Endothelial cell (in vitro differentiated cells): ENCODE data around the gene METTL8. TPM values are rescaled to one million over a fixed set of nuclear protein-coding genes. Genes with fewer than 3 reads are reported as not detected.

Source experiments
- DNase-seq: peaks from one replicate; pipeline ENCODE4 v3.0.0; 2021; ENCODE audit warnings: low spot score
- H3K27ac Mint-ChIP-seq: one replicate; pipeline ENCODE4 v1.8.0; 2021; ENCODE audit warnings: mixed read lengths, inconsistent platforms; ENCODE audit not compliant: unreplicated experiment
- H3K27me3 Mint-ChIP-seq: one replicate; pipeline ENCODE4 v1.8.0; 2021; ENCODE audit warnings: mild to moderate bottlenecking, moderate library complexity, mixed read lengths, inconsistent platforms; ENCODE audit not compliant: unreplicated experiment
- H3K36me3 Mint-ChIP-seq: one replicate; pipeline ENCODE4 v1.8.0; 2021; ENCODE audit warnings: mild to moderate bottlenecking, low read depth, mixed read lengths, inconsistent platforms; ENCODE audit not compliant: unreplicated experiment
- H3K4me1 Mint-ChIP-seq: one replicate; pipeline ENCODE4 v1.8.0; 2021; ENCODE audit warnings: mild to moderate bottlenecking, mixed read lengths, inconsistent platforms; ENCODE audit not compliant: unreplicated experiment
- H3K4me3 Mint-ChIP-seq: one replicate; pipeline ENCODE4 v1.8.0; 2021; ENCODE audit warnings: mild to moderate bottlenecking, mixed read lengths, inconsistent platforms; ENCODE audit not compliant: unreplicated experiment
- H3K9me3 Mint-ChIP-seq: one replicate; pipeline ENCODE4 v1.8.0; 2021; ENCODE audit warnings: mixed read lengths, inconsistent platforms; ENCODE audit not compliant: unreplicated experiment
- total RNA-seq: library from RNA; stranded (reverse); fragmentation: NEBNext Ultra II Directional; extraction: Animal tissue kit (Norgen Biotek cat#: 25700); gene quantifications from one replicate; pipeline ENCODE4 v1.2.1, GENCODE V29; 2021; ENCODE audit not compliant: unreplicated experiment
- TF ChIP-seq, protein P1 (sequence below): fragments of 200-600 bp; sonication (generic); IDR thresholded peaks from one replicate; pipeline ENCODE4 v1.5.0; 2021; ENCODE audit warnings: antibody characterized with exemption; ENCODE audit not compliant: unreplicated experiment

METTL8 gene
- total RNA-seq, 1 donor from 2014 or later, result 18.2 TPM

DNA sequence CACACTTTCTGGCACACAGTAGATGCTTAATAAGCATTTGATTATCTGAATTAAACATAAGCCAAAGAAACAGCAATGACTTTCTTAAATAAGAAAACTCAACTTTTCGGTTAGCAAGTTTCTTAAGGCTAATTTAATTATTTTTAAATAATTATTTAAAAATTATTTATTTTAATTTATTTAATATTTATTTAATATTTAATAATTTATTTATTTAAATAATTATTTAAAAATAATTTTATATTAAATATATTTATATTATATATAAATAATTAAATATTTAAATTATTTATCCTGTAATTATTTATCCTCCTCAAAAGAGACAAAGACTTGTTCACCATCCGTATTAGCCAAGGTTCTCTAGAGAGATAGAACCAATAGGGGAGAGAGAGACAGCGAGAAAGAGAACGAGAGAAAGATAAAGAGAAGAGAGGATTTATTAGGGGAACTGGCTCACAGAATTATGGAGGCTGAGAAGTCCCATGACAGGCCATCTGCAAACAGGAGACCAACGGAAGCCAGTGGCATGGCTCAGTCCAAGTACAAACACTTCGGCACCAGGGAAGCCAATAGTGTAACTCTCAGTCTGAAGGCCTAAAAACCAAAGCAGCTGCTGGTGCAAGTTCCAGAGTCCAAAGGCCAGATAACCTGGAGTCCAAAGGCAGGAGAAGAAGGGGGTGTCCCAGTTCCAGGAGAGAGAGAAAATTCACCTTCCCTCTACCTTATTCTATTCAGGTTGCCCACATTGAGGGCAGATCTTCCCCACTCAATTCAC lies 125.3 kb downstream of the METTL8 start:
- Mint-ChIP-seq H3K4me3 (no peak overlapping the region), H3K4me1 (no peaks in the 10 kb centered on the region), H3K27ac (no peak overlapping the region), H3K27me3 (peaks cover 2% of the 10 kb centered on the region), H3K9me3 (peaks cover 6% of the 10 kb centered on the region), H3K36me3 (peaks cover 10% of the 10 kb centered on the region)
- DNase-seq, result no peak
- TF ChIP-seq, protein P1, sequence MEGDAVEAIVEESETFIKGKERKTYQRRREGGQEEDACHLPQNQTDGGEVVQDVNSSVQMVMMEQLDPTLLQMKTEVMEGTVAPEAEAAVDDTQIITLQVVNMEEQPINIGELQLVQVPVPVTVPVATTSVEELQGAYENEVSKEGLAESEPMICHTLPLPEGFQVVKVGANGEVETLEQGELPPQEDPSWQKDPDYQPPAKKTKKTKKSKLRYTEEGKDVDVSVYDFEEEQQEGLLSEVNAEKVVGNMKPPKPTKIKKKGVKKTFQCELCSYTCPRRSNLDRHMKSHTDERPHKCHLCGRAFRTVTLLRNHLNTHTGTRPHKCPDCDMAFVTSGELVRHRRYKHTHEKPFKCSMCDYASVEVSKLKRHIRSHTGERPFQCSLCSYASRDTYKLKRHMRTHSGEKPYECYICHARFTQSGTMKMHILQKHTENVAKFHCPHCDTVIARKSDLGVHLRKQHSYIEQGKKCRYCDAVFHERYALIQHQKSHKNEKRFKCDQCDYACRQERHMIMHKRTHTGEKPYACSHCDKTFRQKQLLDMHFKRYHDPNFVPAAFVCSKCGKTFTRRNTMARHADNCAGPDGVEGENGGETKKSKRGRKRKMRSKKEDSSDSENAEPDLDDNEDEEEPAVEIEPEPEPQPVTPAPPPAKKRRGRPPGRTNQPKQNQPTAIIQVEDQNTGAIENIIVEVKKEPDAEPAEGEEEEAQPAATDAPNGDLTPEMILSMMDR, result no peak

DNA sequence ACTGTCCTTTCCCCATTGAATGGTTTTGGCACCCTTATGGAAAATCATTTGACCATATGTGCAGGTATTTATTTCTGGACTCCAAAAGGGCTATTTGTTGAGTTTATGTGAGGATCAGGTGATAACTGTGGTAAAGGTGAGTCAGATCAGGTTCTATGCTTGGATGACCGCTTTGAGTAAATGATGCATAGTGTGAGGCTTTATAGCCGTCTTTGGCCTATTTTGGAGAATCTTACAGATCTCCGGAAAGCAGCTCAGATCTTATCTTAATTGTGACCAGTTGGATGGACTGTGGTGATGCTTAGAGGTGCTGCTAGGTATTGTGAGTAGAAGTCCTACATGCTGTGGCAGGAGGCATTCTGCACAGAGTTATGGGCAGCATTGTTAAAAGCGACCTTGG lies 126.2 kb downstream of the METTL8 start:
- H3K4me3 Mint-ChIP-seq, result no peak overlapping the region
- H3K27me3 Mint-ChIP-seq, result peaks cover 2% of the 10 kb centered on the region
- H3K27ac Mint-ChIP-seq, result no peak overlapping the region
- no peak for DNase-seq
- H3K9me3 Mint-ChIP-seq, result peaks cover 6% of the 10 kb centered on the region
- H3K36me3 Mint-ChIP-seq, result peaks cover 10% of the 10 kb centered on the region
- TF ChIP-seq, protein P1, result no peak
- H3K4me1 Mint-ChIP-seq, result no peaks in the 10 kb centered on the region

DNA sequence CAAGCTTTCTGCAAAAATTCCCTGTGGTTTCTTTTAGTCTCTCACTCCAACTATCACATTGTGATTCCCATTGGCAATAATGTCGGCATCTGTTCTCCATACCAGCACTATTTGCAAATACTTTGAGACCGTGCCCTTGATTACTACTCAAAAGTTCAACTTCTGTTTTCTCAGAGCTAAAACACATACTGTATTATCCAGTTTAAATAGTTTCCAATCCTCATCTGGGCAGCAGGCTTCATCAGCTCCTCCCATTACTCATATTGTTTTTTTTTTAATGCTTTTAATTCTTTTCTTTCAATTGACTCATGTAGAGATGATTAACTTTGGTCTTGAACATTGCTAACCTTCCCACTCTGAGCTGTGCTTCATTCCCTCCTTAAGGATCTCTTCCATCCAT lies 135.8 kb downstream of the METTL8 start:
- Mint-ChIP-seq H3K27me3 (no peaks in the 10 kb centered on the region), H3K9me3 (no peaks in the 10 kb centered on the region), H3K36me3 (no peaks in the 10 kb centered on the region), H3K4me3 (no peak overlapping the region), H3K4me1 (no peaks in the 10 kb centered on the region), H3K27ac (no peak overlapping the region)
- no peak for DNase-seq
- TF ChIP-seq, protein P1, result no peak

DNA sequence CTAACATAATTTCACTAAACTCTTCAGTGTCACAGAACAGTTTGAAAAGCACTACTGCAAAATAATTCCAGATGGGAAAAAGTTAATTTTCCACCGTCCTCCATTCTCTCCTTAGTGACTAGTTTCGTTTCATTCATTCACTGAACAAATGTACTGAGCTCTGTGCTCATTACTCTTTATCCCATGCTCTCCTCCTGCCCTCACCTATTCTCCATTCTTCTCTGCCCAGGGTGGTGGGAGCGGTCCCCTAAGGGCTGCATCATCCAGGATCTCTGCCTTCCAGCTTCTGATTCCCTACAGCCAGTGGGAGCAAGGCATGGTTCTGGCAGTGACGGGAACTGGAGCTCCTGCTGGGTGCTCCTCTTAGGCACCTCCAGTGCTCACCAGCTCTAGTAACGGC lies 139.2 kb downstream of the METTL8 start:
- H3K9me3 Mint-ChIP-seq, result no peaks in the 10 kb centered on the region
- H3K4me3 Mint-ChIP-seq, result no peak overlapping the region
- no peaks in the 10 kb centered on the region for H3K27me3 Mint-ChIP-seq

DNA sequence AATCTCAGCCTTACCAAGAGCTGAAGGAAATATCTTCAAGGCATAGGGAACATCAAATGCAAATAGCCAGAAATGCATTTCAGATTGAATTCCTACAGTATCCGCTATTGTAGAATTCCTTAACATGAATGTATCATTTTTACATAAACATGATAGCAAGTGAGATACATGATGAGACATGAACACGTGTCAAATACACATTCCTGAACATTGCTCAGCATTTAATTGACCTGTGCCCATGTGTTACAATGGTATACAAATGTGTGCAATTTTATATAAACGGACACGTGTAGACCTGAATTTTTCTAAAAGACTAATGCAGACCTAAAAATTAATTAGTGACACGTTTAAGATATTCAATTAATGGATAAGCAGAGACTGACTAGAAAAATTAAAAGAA lies 140.1 kb downstream of the METTL8 start:
- no peak for DNase-seq
- H3K27me3 Mint-ChIP-seq, result no peaks in the 10 kb centered on the region
- H3K4me1 Mint-ChIP-seq, result no peaks in the 10 kb centered on the region
- no peaks in the 10 kb centered on the region for H3K36me3 Mint-ChIP-seq
- H3K4me3 Mint-ChIP-seq, result no peak overlapping the region
- H3K27ac Mint-ChIP-seq, result no peak overlapping the region
- no peaks in the 10 kb centered on the region for H3K9me3 Mint-ChIP-seq
- TF ChIP-seq, protein P1, result no peak

More for the DNA sequence above, 139.2 kb downstream of the METTL8 start:
- Mint-ChIP-seq H3K36me3 (no peaks in the 10 kb centered on the region), H3K4me1 (no peaks in the 10 kb centered on the region), H3K27ac (no peak overlapping the region)
- DNase-seq, result no peak
- TF ChIP-seq, protein P1, result no peak
